ENCODE data around the gene DNAH17. TPM values are rescaled to one million over a fixed set of nuclear protein-coding genes. Genes with fewer than 3 reads are reported as not detected.

DNAH17 gene
- total RNA-seq, 4 donors from 2014 or later, result under 0.01 TPM; not detected in 3

DNA sequence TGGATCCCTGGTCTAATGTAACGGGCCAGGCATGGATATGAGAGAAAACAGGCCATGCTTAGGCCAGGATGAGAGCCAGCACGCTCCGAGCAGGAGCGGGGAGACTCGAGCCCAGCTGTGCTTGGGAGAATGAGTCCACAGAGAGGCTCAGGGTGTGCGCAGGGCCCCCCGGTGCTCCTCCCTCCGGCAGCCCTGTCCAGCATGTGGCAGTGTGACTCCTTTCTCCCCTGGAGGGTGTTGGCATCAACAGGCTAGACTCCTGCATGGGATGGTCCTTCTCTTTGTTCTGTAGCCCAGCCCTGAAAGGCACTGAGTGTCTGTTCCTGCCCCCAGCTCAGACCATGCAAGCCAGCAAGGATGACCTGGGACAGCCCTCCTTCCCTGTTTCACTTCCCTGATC, 175.3 kb downstream of the DNAH17 start:
- Histone ChIP-seq H3K27me3 (no peaks in the 10 kb centered on the region), H3K27ac (no peak overlapping the region), H3K4me1 (peaks cover 0 to 7% (median under 1%) of the 10 kb centered on the region in 4 donors), H3K4me3 (no peak overlapping the region), H3K36me3 (peaks cover 0 to 54% (median 22%) of the 10 kb centered on the region in 4 donors), H3K9me3 (no peaks in the 10 kb centered on the region)
- WGBS, 2 donors (ENCODE audit: low coverage in 1 of 2), result 78% methylated on average over 6 of the region's 8 CpGs; no CpG with 5 or more reads in 1 of the 2 donors
- in situ Hi-C loops (cut with MboI; ENCODE audit: low pct_ligation_motif_present in 1 of 4, low pct_unique_long_range_greater_than_20kb in 1 of 4, low sequenced_read_pairs in 3 of 4), result no loop called here
- intact Hi-C loops (cut with DNase I; ENCODE audit: low total_unique reads), result no loop called here
- TF ChIP-seq EP300 (IDR thresholded peaks at IDR 0.05; ENCODE audit: low read depth), result no peak
- TF ChIP-seq POLR2A (IDR thresholded peaks at IDR 0.05), result no peak
- no peak for TF ChIP-seq POLR2AphosphoS5 (IDR thresholded peaks at IDR 0.05)
- TF ChIP-seq, protein P1, sequence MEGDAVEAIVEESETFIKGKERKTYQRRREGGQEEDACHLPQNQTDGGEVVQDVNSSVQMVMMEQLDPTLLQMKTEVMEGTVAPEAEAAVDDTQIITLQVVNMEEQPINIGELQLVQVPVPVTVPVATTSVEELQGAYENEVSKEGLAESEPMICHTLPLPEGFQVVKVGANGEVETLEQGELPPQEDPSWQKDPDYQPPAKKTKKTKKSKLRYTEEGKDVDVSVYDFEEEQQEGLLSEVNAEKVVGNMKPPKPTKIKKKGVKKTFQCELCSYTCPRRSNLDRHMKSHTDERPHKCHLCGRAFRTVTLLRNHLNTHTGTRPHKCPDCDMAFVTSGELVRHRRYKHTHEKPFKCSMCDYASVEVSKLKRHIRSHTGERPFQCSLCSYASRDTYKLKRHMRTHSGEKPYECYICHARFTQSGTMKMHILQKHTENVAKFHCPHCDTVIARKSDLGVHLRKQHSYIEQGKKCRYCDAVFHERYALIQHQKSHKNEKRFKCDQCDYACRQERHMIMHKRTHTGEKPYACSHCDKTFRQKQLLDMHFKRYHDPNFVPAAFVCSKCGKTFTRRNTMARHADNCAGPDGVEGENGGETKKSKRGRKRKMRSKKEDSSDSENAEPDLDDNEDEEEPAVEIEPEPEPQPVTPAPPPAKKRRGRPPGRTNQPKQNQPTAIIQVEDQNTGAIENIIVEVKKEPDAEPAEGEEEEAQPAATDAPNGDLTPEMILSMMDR (IDR thresholded peaks at IDR 0.05), result no peak
- DNase-seq, result no peak

DNA sequence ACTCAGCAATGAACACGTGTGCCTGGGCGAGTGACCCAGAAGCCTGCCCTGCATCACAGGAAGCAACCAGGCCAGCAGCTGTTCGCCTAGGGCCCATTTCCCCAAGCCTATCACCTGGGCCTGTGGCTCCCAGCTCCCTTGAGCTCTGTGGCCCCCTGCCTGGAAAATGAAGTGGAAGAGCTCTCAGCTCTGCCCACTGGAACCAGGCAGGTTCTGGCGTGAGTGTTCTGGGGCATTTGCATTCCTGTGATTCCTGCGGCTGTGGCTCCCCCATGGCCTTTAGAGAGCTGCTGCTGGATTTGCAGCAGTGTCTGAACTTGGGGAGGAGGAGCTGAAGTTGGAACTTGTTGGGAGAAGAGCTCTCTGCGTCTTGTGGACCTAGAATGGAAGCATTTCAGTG, 175.9 kb downstream of the DNAH17 start:
- Histone ChIP-seq H3K4me1 (peaks cover 0 to 5% (median 0%) of the 10 kb centered on the region in 4 donors), H3K27ac (no peak overlapping the region), H3K36me3 (peaks cover 0 to 54% (median 22%) of the 10 kb centered on the region in 4 donors), H3K4me3 (no peak overlapping the region), H3K9me3 (no peaks in the 10 kb centered on the region), H3K27me3 (no peaks in the 10 kb centered on the region)
- in situ Hi-C loops (cut with MboI; ENCODE audit: low pct_ligation_motif_present in 1 of 4, low pct_unique_long_range_greater_than_20kb in 1 of 4, low sequenced_read_pairs in 3 of 4), result no loop called here
- no peak for TF ChIP-seq EP300 (IDR thresholded peaks at IDR 0.05; ENCODE audit: low read depth)
- TF ChIP-seq, protein P1 (IDR thresholded peaks at IDR 0.05), result no peak
- TF ChIP-seq POLR2A (IDR thresholded peaks at IDR 0.05), result no peak
- TF ChIP-seq POLR2AphosphoS5 (IDR thresholded peaks at IDR 0.05), result no peak
- WGBS, 2 donors (ENCODE audit: low coverage in 1 of 2), result 69% methylated on average over 6 of the region's 6 CpGs; no CpG with 5 or more reads in 1 of the 2 donors
- intact Hi-C loops (cut with DNase I; ENCODE audit: low total_unique reads), result no loop called here
- no peak for DNase-seq

DNA sequence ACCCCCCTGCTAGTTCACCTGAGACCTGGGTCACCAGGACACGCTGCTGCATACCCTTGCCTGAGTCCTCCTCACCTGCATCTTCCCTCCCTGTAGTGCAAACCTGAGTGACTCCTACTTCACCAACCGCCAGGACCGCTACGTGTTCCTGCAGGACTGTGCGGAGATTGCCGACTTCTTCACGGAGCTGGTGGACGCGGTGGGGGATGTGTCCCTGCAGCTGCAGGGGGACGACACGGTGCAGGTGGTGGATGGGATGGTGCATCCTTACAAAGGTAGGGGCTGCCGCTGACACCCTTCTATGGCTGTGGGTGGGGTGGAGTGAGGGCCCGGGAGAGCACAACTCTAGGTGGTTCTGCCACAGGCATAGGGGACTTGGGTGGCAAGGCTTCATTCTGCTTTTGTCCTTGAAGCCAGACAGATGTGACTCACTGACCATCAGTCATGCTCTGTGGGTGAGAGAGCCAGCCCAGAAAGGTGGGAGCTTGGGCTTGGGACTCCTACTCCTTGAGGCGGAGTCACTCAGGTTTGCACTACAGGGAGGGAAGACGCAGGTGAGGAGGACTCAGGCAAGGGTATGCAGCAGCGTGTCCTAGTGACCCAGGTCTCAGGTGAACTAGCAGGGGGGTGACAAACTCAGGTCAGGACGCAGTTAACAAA, 176.5 kb downstream of the DNAH17 start:
- no peak for DNase-seq
- in situ Hi-C loops (cut with MboI; ENCODE audit: low pct_ligation_motif_present in 1 of 4, low pct_unique_long_range_greater_than_20kb in 1 of 4, low sequenced_read_pairs in 3 of 4), result no loop called here
- Histone ChIP-seq H3K36me3 (peaks cover 0 to 54% (median 22%) of the 10 kb centered on the region in 4 donors), H3K4me3 (no peak overlapping the region), H3K4me1 (peaks cover 0 to 5% (median 0%) of the 10 kb centered on the region in 4 donors), H3K9me3 (no peaks in the 10 kb centered on the region), H3K27me3 (no peaks in the 10 kb centered on the region), H3K27ac (no peak overlapping the region)
- TF ChIP-seq, protein P1 (IDR thresholded peaks at IDR 0.05), result no peak
- no peak for TF ChIP-seq POLR2A (IDR thresholded peaks at IDR 0.05)
- TF ChIP-seq POLR2AphosphoS5 (IDR thresholded peaks at IDR 0.05), result no peak
- no peak for TF ChIP-seq EP300 (IDR thresholded peaks at IDR 0.05; ENCODE audit: low read depth)
- intact Hi-C loops (cut with DNase I; ENCODE audit: low total_unique reads), result no loop called here
- WGBS, 2 donors (ENCODE audit: low coverage in 1 of 2), result 80 to 92% methylated on average over 1 to 17 of the region's 17 CpGs

DNA sequence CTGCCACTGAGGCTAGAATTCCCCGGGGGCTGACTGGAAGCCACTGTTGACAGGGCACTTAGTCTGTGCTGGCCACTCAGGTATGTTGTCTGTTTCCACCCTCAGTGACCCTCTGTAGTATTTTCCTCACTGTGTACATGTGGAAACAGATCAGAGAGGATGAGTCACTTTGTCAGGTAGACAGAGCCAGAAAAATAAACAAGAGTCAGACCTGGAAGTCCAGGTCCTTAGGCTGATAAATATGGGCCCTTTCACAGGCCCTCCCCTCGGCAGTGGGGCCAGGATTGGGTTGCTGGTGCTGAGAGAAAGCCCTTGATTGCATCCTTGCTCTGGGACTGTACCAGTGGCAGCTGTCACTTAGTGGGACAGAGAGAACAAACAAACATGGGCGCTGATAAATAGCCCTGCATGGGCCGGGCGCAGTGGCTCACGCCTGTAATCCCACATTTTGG, 177.5 kb downstream of the DNAH17 start:
- Histone ChIP-seq H3K27me3 (no peaks in the 10 kb centered on the region), H3K27ac (no peak overlapping the region), H3K4me3 (no peak overlapping the region), H3K9me3 (no peaks in the 10 kb centered on the region), H3K36me3 (peaks cover 0 to 54% (median 23%) of the 10 kb centered on the region in 4 donors), H3K4me1 (peaks cover 0 to 5% (median 0%) of the 10 kb centered on the region in 4 donors)
- intact Hi-C loops (cut with DNase I; ENCODE audit: low total_unique reads), result no loop called here
- TF ChIP-seq POLR2A (IDR thresholded peaks at IDR 0.05) (no peak), EP300 (IDR thresholded peaks at IDR 0.05; ENCODE audit: low read depth) (no peak), POLR2AphosphoS5 (IDR thresholded peaks at IDR 0.05) (no peak)
- TF ChIP-seq, protein P1 (IDR thresholded peaks at IDR 0.05), result no peak
- DNase-seq, result no peak
- WGBS, 2 donors (ENCODE audit: low coverage in 1 of 2), result 82 to 100% methylated on average over 3 to 6 of the region's 6 CpGs
- in situ Hi-C loops (cut with MboI; ENCODE audit: low pct_ligation_motif_present in 1 of 4, low pct_unique_long_range_greater_than_20kb in 1 of 4, low sequenced_read_pairs in 3 of 4), result no loop called here

Measured in transverse colon (tissue), 4 donors.